ENCODE results near the gene C1QTNF1. TPM values are rescaled to one million over a fixed set of nuclear protein-coding genes. Genes with fewer than 3 reads are reported as not detected.

C1QTNF1 gene
- total RNA-seq, 1 donor from 2014 or later = 9.4 TPM

GRCh38 chr17:79053251-79053925, 29.4 kb downstream of the C1QTNF1 start:
- H3K27ac Mint-ChIP-seq = no peak overlapping the region
- TF ChIP-seq CTCF (conservative IDR thresholded peaks at IDR 0.05) = no peak

GRCh38 chr17:79054200-79054960, 30.4 kb downstream of the C1QTNF1 start:
- no peak for DNase-seq (ENCODE audit: extremely low spot score, unreplicated experiment)
- H3K4me1 Mint-ChIP-seq (ENCODE audit: unreplicated experiment) = no peaks in the 10 kb centered on the region
- H3K4me3 Mint-ChIP-seq = no peak overlapping the region
- no peaks in the 10 kb centered on the region for H3K36me3 Mint-ChIP-seq
- peaks cover 16% of the 10 kb centered on the region for H3K9me3 Mint-ChIP-seq
- no peak for TF ChIP-seq CTCF (conservative IDR thresholded peaks at IDR 0.05)
- no peak overlapping the region for H3K27ac Mint-ChIP-seq
- H3K27me3 Mint-ChIP-seq = peaks cover 6% of the 10 kb centered on the region

More at GRCh38 chr17:79053251-79053925, 29.4 kb downstream of the C1QTNF1 start:
- Mint-ChIP-seq H3K9me3 (peaks cover 16% of the 10 kb centered on the region), H3K4me3 (no peak overlapping the region), H3K27me3 (peaks cover 6% of the 10 kb centered on the region), H3K36me3 (no peaks in the 10 kb centered on the region), H3K4me1 (ENCODE audit: unreplicated experiment) (no peaks in the 10 kb centered on the region)
- DNase-seq (ENCODE audit: extremely low spot score, unreplicated experiment) = no peak

- Mint-ChIP-seq H3K36me3 (no peaks in the 10 kb centered on the region), H3K27me3 (peaks cover 8% of the 10 kb centered on the region), H3K4me1 (ENCODE audit: unreplicated experiment) (no peaks in the 10 kb centered on the region), H3K9me3 (peaks cover 16% of the 10 kb centered on the region), H3K27ac (no peak overlapping the region), H3K4me3 (no peak overlapping the region)
- no peak for TF ChIP-seq CTCF (conservative IDR thresholded peaks at IDR 0.05)
- DNase-seq (ENCODE audit: extremely low spot score, unreplicated experiment) = no peak
Measured at GRCh38 chr17:79055197-79055596, 31.2 kb downstream of the C1QTNF1 start.

- H3K4me1 Mint-ChIP-seq (ENCODE audit: unreplicated experiment) = no peaks in the 10 kb centered on the region
- H3K36me3 Mint-ChIP-seq = no peaks in the 10 kb centered on the region
- H3K27ac Mint-ChIP-seq = no peak overlapping the region
- TF ChIP-seq CTCF (conservative IDR thresholded peaks at IDR 0.05) = no peak
- peaks cover 16% of the 10 kb centered on the region for H3K9me3 Mint-ChIP-seq
- no peak overlapping the region for H3K4me3 Mint-ChIP-seq
- peaks cover 6% of the 10 kb centered on the region for H3K27me3 Mint-ChIP-seq
- no peak for DNase-seq (ENCODE audit: extremely low spot score, unreplicated experiment)
Measured at GRCh38 chr17:79057737-79058385, 33.9 kb downstream of the C1QTNF1 start.

- Mint-ChIP-seq H3K4me3 (no peak overlapping the region), H3K9me3 (peaks cover 4% of the 10 kb centered on the region), H3K4me1 (ENCODE audit: unreplicated experiment) (no peaks in the 10 kb centered on the region), H3K27me3 (peaks cover 9% of the 10 kb centered on the region), H3K36me3 (no peaks in the 10 kb centered on the region), H3K27ac (no peak overlapping the region)
- DNase-seq (ENCODE audit: extremely low spot score, unreplicated experiment) = no peak
- TF ChIP-seq CTCF (conservative IDR thresholded peaks at IDR 0.05) = no peak
Measured at GRCh38 chr17:79062691-79063090, 38.7 kb downstream of the C1QTNF1 start.
